GM19025 (cell line): Measurements from ENCODE around the gene ZNF232.
"Not testable (repeated sequence)": the region's sequence is repeated elsewhere in the genome, so short reads cannot be mapped to it uniquely, and the experiment has no call there.

Experiments
- ATAC-seq: cut with Tn5 transposase; IDR thresholded peaks from one replicate; pipeline ENCODE4 v1.9.1; 2021; ENCODE audit warnings: mild to moderate bottlenecking, low read depth, moderate library complexity; ENCODE audit not compliant: unreplicated experiment

Gene ZNF232

DNA sequence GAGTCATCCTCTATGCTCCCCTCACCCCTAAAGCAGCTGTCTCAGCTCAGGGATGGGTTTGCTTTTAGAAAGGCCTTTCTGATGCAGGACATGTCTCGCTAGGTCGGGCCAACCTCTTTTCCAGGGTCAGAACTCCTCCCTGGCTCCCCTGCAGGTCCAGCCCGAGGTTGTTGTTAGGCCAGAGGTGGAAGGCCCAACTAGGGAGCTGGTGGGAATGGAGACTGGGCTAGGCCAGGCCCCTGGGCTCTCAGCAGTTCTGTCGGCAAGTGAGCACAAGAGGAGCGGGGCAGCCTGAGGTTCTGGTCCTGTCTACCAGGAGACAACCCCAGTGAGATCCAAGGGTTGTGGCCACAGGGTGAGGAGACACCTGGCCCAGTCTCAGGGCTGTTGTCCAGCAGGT is 19.0 kb upstream of the ZNF232 start:
- not testable (repeated sequence) for ATAC-seq

DNA sequence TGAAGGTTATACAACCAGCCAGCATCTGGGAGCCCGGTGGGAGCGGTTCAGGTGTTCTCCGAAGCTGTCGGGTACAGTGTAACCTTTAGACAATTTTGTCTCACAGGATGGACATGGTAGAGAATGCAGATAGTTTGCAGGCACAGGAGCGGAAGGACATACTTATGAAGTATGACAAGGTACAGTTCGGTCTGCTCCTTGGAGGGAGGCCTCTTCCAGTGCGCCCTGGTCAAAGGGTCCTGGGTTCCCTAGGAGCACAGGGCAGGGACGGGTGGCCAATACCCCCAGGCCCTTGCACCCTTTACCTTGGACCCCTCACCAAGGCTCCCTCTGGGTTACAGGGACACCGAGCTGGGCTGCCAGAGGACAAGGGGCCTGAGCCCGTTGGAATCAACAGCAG is 18.6 kb upstream of the ZNF232 start:
- ATAC-seq, result not testable (repeated sequence)

DNA sequence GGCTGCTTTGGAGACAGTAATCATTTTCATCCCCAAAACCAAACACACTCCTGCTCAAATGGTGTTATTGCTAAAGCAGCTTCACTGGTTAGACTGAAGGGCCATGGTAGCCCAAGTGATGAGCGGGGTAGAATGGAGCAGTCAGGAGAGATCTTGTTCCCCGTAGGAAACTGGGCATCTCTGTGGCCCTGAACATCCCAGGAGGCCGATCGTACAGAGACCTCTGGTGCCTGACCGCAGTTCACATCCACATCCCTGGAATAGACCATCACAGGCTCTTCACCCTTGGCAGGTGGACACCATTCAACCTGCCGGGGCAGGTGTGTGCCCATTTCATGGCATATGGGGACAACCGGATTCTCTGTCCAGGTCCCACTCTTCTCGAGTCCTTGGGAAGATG is 18.1 kb upstream of the ZNF232 start:
- ATAC-seq, result not testable (repeated sequence)

DNA sequence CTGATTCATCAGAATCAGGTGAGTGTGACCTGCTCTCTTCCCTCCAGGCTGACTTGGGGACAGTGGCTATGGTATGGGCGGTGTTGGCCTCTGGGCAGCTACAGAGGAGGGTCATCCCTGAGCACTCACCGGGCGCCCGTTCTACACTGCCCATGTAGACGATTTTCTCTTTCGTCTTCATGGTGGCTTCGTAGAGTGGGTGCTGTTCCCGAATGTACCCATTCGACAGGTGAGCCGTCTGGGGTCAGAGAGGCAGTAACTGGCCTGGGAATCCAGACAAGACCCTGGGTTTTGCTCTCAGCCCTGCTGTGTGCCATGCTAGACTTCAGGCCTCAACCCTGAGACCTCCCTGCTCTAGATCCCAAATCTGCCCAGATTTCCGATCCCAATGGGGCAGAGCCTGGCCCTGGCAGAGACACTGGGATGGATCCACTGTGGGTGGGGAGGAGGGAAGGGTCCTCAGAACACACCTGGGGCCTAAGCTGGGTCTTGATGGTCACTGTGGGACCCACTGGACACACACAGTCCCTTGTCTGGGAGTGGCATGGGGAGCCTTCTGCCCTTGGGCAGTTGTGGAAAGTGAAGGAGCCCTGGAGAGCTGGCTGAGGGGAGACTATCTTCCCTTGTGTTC is 17.3 kb upstream of the ZNF232 start:
- ATAC-seq, result no peak

DNA sequence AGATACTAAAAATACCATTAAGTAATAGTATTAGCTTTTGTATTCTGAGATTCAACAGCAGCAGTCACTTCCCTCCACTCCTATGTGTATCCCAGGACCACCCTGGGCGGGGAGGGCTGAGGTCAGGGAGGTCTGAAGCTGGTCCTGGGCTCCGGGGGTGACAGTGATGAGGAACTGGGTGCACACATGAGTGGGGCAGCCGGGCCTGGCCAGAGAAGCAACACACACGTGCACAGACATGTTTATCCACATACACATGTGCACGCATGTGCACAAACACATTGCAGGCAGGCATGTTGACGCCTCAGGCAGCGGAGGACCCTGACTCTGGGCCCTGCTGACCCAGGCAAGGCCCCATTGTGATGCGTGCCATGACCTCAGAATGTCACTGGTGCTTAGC is 16.7 kb upstream of the ZNF232 start:
- not testable (repeated sequence) for ATAC-seq

DNA sequence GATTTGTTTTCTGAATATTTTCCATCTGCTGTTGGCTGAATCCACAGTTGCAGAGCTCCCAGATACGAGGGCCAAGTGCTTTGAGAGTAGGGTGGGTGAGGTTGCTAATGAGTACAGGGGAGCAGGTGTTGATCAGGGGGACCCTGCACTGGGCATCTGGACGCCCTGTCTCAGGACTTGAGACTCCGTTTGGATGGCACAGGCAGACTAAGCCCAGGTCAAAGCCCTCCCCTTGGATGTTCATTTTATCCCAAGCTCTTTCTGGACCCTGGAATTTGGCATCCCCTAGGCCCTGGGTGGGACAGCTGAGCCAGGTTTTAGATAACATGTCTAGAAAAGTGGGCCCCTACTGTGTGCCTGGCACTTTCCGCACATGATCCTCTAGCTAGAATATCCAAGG is 16.2 kb upstream of the ZNF232 start:
- ATAC-seq, result no peak

DNA sequence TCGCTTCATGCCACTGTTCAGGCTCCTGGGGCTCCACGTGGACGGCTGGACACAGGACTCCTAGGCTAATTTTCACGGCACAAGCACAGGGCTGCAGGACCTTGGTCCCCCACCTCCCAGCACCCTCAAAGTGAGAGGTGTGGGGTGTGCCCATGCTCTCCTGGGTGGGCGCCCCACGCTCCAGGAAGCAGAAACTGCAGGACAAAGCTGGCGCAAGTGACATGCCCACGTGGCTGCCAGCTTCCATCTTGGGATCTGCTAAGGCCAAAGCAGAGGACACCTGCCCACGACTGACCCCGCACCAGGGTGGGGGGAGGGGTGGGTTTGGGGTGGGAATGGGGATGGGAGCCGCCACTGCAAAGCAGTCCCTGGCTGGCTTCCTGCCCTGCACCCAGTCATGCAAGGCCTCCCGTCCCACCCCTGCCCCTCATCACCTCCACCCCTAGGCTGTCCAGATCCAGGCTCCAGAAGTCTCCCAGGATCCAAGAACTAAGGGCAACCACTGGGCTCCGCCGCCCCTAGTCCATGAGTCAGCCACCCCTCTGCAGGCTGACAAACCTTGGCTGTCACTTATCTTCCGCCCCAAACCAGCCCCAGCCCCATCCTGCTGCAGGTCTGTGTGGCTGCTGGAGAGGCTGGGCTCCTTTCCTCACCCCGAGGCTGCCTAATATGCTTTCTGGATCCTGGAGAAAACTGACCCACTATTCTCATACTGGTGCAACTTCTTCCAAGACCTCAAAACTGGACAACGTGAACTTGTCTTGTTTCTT is 15.2 kb upstream of the ZNF232 start:
- ATAC-seq, result no peak

DNA sequence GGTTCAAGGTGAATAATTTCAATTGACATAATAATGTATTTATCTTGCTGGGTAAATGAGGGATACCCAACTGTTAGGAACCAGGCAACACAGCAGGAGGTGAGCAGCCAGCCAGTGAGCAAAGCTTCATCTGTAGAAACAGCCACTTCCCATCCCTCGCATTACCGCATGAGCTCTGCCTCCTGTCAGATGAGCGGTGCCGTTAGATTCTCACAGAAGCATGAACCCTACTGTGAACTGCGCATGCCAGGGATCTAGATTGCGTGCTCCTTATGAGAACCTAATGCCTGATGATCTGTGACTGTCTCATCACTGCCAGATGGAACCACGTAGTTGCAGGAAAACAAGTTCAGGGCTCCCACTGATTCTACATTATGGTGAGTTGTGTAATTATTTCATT is 13.2 kb upstream of the ZNF232 start:
- not testable (repeated sequence) for ATAC-seq

DNA sequence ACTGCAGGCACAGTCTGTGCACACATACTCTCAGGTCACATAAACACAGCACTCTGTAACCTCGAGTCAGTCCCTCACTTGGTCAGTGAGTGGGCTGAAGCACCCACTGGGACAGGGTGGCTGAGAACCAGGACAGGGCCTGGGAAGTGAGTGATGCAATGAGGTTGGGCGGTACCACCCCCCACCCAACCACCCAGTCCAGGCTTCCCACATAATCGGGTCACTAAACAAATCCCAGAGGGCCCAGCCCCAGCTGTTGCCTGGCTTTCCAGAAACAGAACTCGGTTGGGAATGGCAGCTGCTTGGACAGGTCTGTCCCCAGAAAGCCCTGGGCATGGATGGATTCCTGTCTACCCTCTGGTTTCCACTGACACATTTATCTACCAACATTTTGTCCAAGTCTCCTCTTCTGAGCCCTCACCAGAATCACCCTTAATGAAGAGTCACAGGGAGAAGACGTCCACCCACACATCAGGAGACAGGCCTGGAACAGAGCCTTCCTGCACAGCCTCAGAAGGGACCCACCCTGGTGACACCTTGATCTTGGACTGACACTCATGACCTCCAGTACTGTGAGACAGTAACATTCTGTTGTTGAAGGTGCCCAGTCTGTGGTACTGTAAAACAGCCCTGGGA is 12.6 kb upstream of the ZNF232 start:
- not testable (repeated sequence) for ATAC-seq

DNA sequence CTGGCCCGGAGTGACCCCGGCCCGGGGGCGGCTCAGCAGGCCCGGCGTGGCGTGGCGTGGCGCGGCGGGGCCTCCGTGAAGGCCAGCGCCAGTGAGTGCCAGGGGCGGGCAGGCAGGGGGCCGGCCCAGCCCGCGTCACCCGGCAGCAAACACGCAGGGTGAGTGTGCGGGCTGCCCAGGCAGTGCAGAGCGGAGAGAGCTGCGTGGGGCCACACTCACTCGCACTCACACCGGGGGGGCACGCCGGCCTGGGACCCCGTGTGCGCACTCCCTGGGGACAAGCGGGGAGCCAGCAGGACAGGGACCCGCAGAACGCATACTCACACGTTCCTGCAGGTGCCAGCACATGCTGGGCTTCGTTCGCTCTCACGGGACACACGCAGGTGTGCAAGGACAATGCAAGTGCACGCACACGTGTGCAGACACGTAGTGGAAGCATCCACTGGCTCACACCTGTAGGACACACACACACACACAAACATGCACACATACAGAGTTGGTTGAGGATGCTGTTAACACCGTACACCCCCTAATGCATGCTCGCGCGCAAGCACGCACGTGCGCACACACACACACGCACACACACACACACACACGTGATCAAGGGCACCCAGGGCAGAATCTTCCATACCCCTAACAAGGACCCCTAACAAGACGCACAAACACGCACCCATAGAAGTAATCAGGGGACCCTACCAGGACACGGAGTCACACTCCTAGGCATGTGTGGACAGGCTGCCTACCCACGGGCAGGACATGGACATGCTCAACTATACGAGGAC is 11.9 kb upstream of the ZNF232 start:
- no peak for ATAC-seq

DNA sequence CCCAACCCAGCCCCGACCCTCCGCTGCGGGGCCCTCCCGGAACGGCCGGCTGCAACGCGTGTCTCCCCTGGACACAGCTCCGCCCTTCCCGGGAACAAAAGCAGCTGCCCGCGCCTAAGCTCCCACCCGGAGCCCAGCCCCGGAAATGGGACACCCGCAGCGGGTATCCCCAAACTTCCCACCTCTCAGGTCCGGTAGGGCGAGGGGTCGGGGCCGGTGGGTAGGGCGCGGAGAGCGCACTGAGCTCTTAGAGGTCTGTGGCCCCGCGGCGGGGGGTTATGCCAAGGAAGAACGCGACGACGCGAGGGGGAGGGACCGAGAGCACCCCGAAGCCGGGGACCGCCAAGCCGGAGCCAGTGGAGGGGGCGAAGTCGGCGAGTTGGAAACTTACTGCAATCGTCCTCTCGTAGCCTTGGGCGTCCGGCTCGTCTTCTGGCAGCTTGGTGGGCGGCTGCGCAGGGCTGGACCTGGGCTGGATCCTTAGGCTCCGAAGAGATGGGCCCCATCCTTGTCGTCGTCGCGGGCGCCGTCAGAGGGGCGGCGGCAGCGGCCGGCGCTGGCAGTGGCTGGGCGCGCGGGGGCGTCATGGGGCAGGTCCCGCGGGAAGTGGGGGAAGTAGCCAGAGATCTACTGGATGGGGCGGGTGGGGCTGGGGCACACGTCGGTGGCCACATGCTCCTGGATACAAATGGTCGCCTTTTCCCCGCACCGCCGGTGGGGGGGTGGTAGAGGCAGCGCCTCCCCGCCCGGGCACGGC is 11.1 kb upstream of the ZNF232 start:
- ATAC-seq, result no peak

DNA sequence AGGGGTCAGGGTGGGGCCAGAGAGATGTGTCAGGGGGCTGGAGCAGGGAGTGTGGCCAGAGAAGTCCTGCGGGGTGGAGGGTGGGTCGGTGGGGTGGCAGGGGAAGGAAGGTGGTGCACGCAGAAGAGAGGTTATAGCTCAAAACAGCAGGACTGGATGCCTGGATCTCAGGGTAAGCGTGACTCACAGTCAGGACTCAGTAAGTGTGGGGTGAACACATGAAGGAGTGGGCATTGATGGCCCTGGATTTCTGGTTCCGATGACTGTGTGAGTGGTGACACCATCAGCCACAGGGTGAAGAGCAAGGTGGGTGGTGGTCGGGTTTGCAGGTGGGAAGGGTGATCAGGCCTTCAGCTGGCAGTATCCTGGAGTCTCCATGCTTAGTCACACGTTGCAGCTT is 10.4 kb upstream of the ZNF232 start:
- not testable (repeated sequence) for ATAC-seq

DNA sequence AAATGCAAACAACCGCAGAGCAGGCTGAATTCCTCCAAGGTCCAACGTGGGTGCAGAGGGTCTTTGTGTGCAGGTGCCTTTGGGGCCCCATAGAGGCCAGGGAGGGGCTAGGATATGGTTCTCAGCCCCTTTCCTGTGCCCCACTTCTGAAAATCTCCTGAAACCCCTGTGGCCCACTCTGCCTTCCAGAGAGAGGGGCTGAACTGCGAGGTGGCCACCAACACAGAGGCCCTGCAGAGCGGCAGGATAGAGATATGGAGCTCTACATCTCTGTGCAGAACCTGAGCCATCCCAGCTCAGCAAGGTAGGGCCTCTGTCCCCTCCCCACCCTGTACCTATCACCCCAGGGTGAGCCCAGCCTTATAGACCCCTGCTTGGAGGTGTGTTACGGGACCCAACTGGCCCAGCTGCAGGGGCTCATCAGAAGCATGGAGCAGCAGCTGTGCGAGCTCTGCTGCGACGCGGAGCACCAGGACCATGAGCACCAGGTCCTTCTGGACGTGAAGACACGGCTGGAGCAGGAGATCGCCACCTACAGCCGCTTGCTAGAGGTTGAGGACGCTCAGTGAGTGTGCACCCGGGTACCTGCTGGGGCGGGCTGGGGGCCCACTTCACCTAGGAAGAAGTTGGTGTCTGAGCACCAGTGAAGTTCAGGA is 9.6 kb upstream of the ZNF232 start:
- ATAC-seq, result no peak

DNA sequence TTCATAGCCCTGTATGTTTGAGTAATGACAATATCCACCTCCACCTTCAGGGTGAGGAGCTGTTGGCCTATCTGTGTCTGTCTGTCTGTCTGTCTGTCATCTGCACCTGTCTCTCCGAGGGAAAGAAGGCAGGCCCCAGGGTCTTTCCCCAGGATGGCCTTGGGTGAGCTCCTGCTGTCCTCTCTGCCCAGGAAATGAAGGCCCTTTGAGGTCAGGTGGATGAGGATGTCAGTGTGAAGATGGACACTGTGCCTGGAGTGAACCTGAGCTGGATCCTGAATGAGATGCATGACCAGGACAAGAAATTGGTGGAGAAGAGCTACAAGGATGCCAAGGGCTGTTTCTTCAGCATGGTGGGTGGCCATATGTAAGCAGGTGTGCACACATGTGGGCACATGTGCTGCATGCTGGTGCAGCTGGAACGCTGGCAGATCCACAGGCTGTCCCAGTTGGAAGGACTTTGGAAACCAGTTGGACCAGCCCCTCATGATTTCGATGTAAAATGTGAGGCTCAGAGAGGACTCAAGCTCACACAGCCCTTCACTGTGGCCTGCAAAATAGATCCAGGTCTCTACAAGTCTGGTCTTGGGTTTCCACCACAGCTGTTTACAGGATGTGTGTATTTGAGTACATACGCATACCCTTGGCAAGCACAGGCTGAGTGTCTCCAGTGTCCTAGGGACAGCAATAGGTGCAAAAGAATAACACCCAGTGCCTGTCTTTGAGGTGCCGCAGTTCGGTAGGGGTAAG is 8.9 kb upstream of the ZNF232 start:
- ATAC-seq, result not testable (repeated sequence)

DNA sequence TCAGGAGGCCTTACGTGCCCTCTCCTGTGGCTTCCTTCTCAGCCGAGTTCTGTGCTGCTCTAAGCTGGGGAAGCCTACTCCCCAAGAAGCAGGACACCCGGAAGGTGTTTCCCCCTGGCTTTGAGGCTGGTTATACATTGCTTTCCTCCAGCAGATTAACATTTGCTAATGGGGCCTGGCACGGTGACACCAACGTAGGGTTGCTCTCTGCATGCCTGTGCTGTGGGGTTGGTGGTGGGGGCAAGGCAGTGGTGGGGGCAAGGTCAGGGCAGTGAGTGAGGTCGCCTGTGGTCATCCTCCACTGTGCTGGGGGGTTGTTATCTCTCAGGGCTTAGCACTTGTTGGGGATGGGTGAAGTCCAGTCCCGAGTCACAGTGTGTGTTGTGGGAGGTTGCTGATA is 8.4 kb upstream of the ZNF232 start:
- no peak for ATAC-seq

DNA sequence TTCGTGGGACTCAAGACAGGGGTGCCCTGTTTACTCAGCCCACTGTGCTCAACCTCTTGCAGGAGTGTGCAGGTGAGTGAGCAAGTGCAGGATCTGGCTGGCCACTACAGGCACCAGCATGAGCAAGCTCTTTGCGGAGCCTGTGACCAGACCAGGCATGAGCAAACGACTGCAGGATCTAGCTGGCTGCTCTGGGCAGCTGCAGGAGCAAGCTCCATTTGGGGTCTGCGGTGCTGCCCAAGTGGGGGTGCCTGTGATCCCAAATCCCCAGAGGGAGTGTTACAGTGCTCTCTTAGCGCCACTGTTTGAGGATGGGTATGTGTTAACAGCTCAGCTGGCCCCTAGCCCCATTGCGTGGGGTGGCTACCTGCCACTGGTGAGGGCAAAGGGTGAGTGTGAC is 6.5 kb upstream of the ZNF232 start:
- no peak for ATAC-seq

DNA sequence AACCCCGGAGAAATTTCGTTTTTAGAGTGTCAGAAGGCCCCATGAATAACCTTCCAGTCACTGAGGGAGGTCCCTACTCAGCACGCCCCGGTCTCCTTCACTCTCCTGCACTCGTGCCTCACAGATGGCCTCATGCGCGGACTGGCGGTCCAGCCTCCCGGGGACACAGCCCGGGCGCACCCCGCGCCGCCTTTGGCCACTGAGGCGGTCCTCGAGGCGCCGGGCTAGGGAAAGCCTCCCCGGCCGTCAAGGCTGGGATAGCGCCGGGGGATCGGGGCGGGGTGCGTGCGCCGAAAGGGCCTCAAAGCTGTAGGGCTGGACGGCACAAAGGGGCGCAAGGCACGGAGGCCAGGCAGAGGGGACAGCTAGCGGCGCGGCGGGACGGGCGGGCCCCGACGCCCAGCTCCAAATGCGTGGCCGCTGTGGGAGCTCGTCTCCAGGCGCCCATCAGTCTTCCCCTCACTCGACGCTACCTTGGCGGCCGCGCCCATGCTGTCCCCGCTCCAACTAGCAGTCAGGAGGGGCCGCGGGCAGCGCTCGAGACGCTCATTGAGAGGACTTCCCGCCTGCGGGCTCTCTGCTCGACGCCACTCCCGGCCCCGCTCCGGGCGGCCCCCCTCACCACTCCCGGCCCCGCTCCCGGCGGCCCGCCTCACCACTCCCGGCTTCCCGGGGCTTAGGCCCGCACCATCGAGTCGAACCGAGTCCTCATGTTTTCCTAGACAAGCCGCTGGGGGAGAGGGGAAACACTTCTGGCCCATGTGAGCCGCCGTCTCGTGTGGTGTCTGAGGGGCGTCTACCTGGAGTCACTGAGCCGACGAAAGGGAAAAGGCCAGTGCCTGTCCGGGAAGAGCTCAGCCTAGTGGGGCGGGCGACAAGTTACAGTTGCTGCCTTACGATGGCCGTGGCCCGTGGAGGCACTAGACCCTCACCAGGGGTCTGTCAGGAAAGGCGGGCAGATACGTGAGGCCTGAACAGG is 4.3 kb upstream of the ZNF232 start, which contains the start of gene USP6:
USP6 (plus strand) TSS at position 360 of the 979 bp plus-strand sequence. CDS start 14,336 bp downstream, outside the sequence.
- no peak for ATAC-seq

DNA sequence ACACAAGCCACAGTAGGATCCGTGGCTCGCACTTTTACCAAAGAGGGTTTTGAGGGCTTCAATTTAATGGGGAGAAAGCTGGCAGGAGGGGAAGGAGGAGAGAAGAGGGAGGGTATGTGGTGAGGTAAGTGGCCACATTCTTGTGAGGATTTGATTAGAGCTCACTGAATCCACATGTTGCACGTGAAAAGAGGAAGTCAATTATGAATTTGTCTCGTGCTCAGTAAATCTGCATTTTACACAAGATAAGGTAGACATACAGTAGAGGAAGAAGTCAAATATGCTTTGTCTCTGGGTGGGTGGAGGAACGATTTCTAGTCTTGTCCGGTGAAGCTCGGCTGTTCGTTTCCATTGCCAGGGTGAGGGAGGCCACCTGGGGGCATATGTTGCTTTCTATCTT is 862 bp downstream of the ZNF232 start:
- ATAC-seq, result no peak
